ENCODE measurements around the gene SPAAR. TPM values are rescaled to one million over a fixed set of nuclear protein-coding genes. Genes with fewer than 3 reads are reported as not detected.

Gene SPAAR
- total and polyA plus RNA-seq, 7 donors, result 0.82 to 5.5 (median 2.5) TPM; not detected in 2

DNA sequence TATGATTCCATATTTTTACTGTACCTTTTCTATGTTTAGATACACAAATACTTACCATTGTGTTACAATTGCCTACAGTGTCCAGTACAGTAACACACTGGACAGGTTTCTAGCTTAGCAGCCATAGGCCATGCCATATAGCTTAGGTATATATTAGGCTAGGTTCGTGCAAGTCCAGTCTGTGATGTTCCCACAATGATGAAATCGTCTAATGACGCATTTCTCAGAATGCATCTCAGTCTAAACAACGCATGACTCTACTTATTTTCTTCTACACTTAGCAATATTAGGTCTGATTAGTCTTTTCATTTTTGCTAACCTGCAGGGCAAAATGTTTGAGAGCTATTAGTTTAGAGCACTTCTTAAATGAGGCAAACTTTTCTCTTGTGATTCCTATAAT lies 26.0 kb downstream of the SPAAR start:
- H3K27me3 ChIP-seq, result no peaks in the 10 kb centered on the region
- H3K4me3 ChIP-seq, result no peak overlapping the region
- no peaks in the 10 kb centered on the region for H3K36me3 ChIP-seq
- WGBS, 2 donors, result 97 to 98% methylated on average over 4 of the region's 4 CpGs
- DNase-seq, result no peak
- TF ChIP-seq, protein P1, sequence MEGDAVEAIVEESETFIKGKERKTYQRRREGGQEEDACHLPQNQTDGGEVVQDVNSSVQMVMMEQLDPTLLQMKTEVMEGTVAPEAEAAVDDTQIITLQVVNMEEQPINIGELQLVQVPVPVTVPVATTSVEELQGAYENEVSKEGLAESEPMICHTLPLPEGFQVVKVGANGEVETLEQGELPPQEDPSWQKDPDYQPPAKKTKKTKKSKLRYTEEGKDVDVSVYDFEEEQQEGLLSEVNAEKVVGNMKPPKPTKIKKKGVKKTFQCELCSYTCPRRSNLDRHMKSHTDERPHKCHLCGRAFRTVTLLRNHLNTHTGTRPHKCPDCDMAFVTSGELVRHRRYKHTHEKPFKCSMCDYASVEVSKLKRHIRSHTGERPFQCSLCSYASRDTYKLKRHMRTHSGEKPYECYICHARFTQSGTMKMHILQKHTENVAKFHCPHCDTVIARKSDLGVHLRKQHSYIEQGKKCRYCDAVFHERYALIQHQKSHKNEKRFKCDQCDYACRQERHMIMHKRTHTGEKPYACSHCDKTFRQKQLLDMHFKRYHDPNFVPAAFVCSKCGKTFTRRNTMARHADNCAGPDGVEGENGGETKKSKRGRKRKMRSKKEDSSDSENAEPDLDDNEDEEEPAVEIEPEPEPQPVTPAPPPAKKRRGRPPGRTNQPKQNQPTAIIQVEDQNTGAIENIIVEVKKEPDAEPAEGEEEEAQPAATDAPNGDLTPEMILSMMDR (IDR thresholded peaks at IDR 0.05), result no peak
- H3K27ac ChIP-seq, result no peak overlapping the region
- peaks cover 0 to 13% (median 3%) of the 10 kb centered on the region in 4 donors for H3K4me1 ChIP-seq
- intact Hi-C loops (cut with DNase I), result no loop called here
- no peaks in the 10 kb centered on the region for H3K9me3 ChIP-seq

DNA sequence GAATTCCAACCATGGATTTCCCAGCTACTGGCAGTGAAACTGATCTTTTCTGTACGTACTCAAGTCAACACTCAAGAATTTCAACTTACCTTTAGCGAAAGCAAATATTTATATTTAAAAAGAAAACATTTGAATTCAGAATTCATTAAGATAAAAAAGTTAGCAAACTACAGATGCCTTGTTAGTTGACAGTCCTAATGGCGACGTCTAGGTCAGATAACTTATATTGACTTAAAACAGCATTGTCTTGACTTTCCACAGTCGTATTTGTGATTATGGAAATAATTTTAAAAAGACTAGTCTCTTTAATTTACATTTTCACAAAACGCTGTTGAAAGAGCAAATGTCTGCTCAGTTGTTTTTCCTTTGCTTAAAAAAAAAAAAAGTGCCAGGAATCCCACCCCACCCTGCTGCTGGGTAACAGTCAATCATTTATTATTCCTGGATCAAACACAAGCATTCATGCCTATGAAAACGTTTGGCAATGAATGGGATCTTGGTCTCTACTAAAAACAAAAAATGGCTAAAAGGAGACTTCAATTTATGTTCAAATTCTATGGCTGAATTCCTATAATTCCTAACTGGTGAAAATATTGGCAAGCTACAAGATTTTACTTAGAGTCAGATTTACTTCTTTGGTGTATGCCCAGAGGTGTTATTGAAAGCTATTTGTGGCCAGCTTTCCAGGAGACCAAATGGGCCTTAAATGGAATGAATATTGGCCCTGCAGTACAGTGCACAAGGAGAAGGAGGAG lies 26.6 kb downstream of the SPAAR start:
- Histone ChIP-seq H3K9me3 (no peaks in the 10 kb centered on the region), H3K27ac (peak overlapping the region in 1 of 4 donors; percentile 55), H3K27me3 (no peaks in the 10 kb centered on the region), H3K4me3 (no peak overlapping the region), H3K36me3 (no peaks in the 10 kb centered on the region), H3K4me1 (peaks cover 0 to 13% (median 3%) of the 10 kb centered on the region in 4 donors)
- intact Hi-C loops (cut with DNase I), result no loop called here
- no peak for DNase-seq
- TF ChIP-seq EP300 (IDR thresholded peaks at IDR 0.05), result no peak
- no peak for TF ChIP-seq POLR2AphosphoS5 (IDR thresholded peaks at IDR 0.05)
- TF ChIP-seq, protein P1 (IDR thresholded peaks at IDR 0.05), result no peak
- no peak for TF ChIP-seq POLR2A (IDR thresholded peaks at IDR 0.05)
- 40 to 64% methylated on average over 7 of the region's 7 CpGs for WGBS, 2 donors

GRCh38 chr9:35937227-35937626 lies 27.9 kb downstream of the SPAAR start:
- Histone ChIP-seq H3K4me3 (no peak overlapping the region), H3K36me3 (no peaks in the 10 kb centered on the region), H3K27me3 (no peaks in the 10 kb centered on the region), H3K27ac (no peak overlapping the region), H3K4me1 (peaks cover 0 to 13% (median 3%) of the 10 kb centered on the region in 4 donors), H3K9me3 (no peaks in the 10 kb centered on the region)
- TF ChIP-seq, protein P1 (IDR thresholded peaks at IDR 0.05), result no peak
- TF ChIP-seq EP300 (IDR thresholded peaks at IDR 0.05), result no peak
- intact Hi-C loops (cut with DNase I), result no loop called here
- 65 to 79% methylated on average over 2 of the region's 2 CpGs for WGBS, 2 donors
- no peak for DNase-seq

DNA sequence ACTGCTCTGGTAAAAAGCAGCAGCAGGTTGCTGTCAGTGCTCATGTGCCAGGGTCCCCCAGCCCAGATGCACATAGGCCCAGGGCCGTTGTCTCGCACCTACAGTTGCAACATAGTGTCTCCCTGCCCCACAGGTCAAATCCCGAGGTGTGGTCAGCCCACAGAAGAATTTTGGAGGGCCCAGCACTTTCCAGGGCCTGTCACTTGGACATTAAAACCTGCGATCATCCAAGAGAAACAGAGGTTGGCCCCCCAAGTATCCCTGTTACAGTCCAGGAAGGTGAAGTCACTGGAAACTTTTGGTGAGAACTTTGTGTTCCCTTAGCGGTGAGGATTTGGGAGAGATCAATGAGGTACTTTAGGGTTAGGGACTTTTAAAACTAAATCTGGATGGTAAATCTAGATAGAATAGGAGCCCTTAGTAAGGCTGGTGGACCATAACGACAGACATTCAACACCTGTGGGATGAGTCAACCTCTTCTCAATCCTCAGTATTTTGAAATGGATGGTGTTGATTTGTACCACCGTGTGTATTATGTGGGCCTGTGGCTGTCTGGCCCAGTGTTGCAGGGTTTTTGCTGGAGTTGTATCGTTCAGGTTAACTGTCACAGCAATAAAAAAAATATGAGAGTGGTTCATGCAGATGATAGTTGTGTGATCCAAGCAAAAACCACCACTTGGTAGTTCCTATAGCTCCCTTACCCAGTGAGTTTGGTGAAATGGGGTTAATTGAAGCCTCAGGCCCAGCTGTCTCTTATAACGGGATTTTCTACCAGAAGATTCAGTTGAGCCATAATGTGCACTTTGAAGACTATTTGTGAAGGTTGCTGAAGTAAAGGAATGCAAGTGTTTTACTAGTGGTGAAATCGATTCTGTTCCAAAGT lies 29.4 kb downstream of the SPAAR start:
- Histone ChIP-seq H3K4me1 (peaks cover 0 to 13% (median 3%) of the 10 kb centered on the region in 4 donors), H3K27me3 (no peaks in the 10 kb centered on the region), H3K36me3 (no peaks in the 10 kb centered on the region), H3K9me3 (no peaks in the 10 kb centered on the region), H3K27ac (no peak overlapping the region), H3K4me3 (no peak overlapping the region)
- DNase-seq, result no peak
- TF ChIP-seq POLR2A (IDR thresholded peaks at IDR 0.05), result no peak
- no peak for TF ChIP-seq EP300 (IDR thresholded peaks at IDR 0.05)
- TF ChIP-seq, protein P1 (IDR thresholded peaks at IDR 0.05), result no peak
- no peak for TF ChIP-seq POLR2AphosphoS5 (IDR thresholded peaks at IDR 0.05)
- intact Hi-C loops (cut with DNase I), result no loop called here
- 85 to 88% methylated on average over 10 of the region's 10 CpGs for WGBS, 2 donors
